Measurements from ENCODE around the gene IKZF3.

- TF ChIP-seq CTCF (IDR thresholded peaks at IDR 0.05) (no peak), ELF1 (IDR thresholded peaks at IDR 0.05) (no peak), EZH2phosphoT487 (IDR thresholded peaks at IDR 0.05; ENCODE audit: borderline replicate concordance, low read depth) (no peak), REST (IDR thresholded peaks at IDR 0.05; ENCODE audit: low read depth, low read length) (no peak)
Measured at GRCh38 chr17:39818358-39819000, 45.6 kb downstream of the IKZF3 start.

Measured in SK-N-SH (cell line).